Ascending aorta (tissue), 2 donors: ENCODE measurements around the gene MARCHF3. TPM values are rescaled to one million over a fixed set of nuclear protein-coding genes. Genes with fewer than 3 reads are reported as not detected.
"Not testable (repeated sequence)": the region's sequence is repeated elsewhere in the genome, so short reads cannot be mapped to it uniquely, and the experiment has no call there.

Experiments used
- DNase-seq, 2 donors: peaks; one replicate each; pipeline ENCODE4 v3.0.0-alpha.2; 2019; ENCODE audit warnings: low spot score in 2 of 2
- H3K27ac ChIP-seq, 2 donors: fragments of 200-600 bp; sonication (generic); one replicate each; pipeline ENCODE4 v1.5.1; 2016 to 2017; ENCODE audit warnings: mild to moderate bottlenecking in 1 of 2
- H3K27me3 ChIP-seq: fragments of 200-600 bp; sonication (generic); one replicate; pipeline ENCODE4 v1.5.1; 2017
- H3K36me3 ChIP-seq, 2 donors: fragments of 200-600 bp; sonication (generic); one replicate each; pipeline ENCODE4 v1.5.1; 2016
- H3K4me1 ChIP-seq, 2 donors: fragments of 200-600 bp; sonication (generic); one replicate each; pipeline ENCODE4 v1.5.1; 2016 to 2017; ENCODE audit warnings: mild to moderate bottlenecking in 1 of 2
- H3K4me3 ChIP-seq, 2 donors: fragments of 200-600 bp; sonication (generic); one replicate each; pipeline ENCODE4 v1.5.1; 2016 to 2017; ENCODE audit warnings: mild to moderate bottlenecking in 1 of 2
- H3K9me3 ChIP-seq, 2 donors: fragments of 200-600 bp; sonication (generic); one replicate each; pipeline ENCODE4 v1.5.1; 2016
- intact Hi-C: fragments of 100-400 bp; cut with DNase I; formaldehyde crosslinking; loops from one replicate; pipeline ENCODE4 v1.15.1; 2023
- total RNA-seq: library from RNA; depleted of rRNA; stranded (reverse); fragments of >200 nt; gene quantifications from one replicate; pipeline ENCODE4 v1.1.0, GENCODE V29; 2016
- TF ChIP-seq, protein P1 (sequence below), 3 experiments: fragments of 200-600 bp in 2 of 3; fragments of 450-650 bp in 1 of 3; sonication (generic) in 2 of 3; IDR thresholded peaks; one replicate each; pipeline ENCODE4 v1.5.1; 2016 to 2019; ENCODE audit warnings: antibody characterized with exemption in 3 of 3, mild to moderate bottlenecking in 1 of 3, moderate library complexity in 1 of 3

Gene MARCHF3
- total RNA-seq, 1 donor from 2014 or later, result 22.6 TPM

DNA sequence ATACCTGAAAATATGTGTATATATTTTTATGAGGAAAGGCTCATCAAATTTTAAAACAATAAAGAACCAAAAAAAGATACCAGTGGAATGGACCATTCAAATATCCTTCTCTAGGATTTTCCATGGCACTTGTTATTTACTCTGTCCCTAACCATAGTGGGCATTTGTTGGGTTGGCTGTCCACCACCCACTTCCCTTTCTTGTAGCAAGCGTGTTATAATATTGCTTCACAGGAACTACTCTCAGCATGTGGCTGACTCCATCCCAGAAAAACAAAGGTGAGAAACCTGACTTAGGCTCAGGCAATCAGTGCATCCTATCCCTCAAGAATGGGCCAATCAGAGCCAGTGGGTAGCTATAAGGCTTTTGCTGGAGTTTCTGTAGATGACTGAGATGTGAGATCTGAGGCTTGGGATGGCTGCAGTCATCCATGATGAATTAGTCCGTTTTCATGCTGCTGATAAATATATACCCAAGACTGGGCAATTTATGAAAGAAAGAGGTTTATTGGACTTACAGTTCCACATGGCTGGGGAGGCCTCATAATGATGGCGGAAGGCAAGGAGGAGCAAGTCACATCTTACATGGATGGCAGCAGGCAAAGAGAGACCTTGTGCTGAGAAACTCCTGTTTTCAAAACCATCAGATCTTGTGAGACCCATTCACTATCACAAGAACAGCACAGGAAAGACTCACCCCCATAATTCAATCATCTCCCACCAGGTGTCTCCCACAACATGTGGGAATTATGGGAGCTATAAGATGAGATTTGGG, 25.7 kb upstream of the MARCHF3 start:
- H3K36me3 ChIP-seq, result no peaks in the 10 kb centered on the region
- H3K27ac ChIP-seq, result no peak overlapping the region
- no peaks in the 10 kb centered on the region for H3K27me3 ChIP-seq
- no peak for DNase-seq
- H3K4me1 ChIP-seq, result no peaks in the 10 kb centered on the region
- H3K9me3 ChIP-seq, result no peaks in the 10 kb centered on the region
- TF ChIP-seq, protein P1, sequence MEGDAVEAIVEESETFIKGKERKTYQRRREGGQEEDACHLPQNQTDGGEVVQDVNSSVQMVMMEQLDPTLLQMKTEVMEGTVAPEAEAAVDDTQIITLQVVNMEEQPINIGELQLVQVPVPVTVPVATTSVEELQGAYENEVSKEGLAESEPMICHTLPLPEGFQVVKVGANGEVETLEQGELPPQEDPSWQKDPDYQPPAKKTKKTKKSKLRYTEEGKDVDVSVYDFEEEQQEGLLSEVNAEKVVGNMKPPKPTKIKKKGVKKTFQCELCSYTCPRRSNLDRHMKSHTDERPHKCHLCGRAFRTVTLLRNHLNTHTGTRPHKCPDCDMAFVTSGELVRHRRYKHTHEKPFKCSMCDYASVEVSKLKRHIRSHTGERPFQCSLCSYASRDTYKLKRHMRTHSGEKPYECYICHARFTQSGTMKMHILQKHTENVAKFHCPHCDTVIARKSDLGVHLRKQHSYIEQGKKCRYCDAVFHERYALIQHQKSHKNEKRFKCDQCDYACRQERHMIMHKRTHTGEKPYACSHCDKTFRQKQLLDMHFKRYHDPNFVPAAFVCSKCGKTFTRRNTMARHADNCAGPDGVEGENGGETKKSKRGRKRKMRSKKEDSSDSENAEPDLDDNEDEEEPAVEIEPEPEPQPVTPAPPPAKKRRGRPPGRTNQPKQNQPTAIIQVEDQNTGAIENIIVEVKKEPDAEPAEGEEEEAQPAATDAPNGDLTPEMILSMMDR (IDR thresholded peaks at IDR 0.05), result no peak
- intact Hi-C loops, result no loop called here
- H3K4me3 ChIP-seq, result no peak overlapping the region

DNA sequence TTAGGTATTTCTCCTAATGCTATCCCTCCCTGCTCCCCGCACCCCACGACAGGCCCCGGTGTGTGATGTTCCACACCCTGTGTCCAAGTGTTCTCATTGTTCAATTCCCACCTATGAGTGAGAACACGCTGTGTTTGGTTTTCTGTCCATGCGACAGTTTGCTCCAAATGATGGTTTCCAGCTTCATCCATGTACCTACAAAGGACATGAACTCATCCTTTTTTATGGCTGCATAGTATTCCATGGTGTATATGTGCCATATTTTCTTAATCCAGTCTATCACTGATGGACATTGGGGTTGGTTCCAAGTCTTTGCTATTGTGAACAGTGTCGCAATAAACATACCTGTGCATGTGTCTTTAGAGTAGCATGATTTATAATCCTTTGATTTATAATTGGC, 23.2 kb upstream of the MARCHF3 start:
- DNase-seq, H3K36me3 ChIP-seq, H3K27me3 ChIP-seq, H3K4me3 ChIP-seq, H3K4me1 ChIP-seq, H3K9me3 ChIP-seq, intact Hi-C loops, H3K27ac ChIP-seq: not testable (repeated sequence)

DNA sequence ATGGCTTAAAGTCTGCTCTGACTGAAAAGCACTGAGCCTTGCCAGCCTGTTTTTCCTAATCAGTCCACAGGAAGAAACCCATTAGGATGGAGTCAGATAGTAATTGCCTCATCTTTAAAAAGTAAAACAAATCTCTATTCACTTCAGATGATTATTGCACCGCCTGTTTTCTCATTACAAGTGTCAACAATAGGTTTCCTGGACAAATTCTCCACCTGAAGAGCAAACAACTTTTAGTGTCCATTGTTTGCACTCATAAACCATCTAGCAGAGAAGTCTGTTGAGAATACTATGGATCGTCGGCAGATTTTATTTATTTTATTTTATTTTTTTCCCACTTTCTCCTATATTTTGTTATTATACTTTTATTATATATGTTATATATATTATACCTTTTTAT, 22.7 kb upstream of the MARCHF3 start:
- no peaks in the 10 kb centered on the region for H3K4me1 ChIP-seq
- H3K9me3 ChIP-seq, result no peaks in the 10 kb centered on the region
- H3K27ac ChIP-seq, result no peak overlapping the region
- no peak for DNase-seq
- H3K27me3 ChIP-seq, result no peaks in the 10 kb centered on the region
- TF ChIP-seq, protein P1 (IDR thresholded peaks at IDR 0.05), result no peak
- no peaks in the 10 kb centered on the region for H3K36me3 ChIP-seq
- no peak overlapping the region for H3K4me3 ChIP-seq
- intact Hi-C loops, result no loop called here

DNA sequence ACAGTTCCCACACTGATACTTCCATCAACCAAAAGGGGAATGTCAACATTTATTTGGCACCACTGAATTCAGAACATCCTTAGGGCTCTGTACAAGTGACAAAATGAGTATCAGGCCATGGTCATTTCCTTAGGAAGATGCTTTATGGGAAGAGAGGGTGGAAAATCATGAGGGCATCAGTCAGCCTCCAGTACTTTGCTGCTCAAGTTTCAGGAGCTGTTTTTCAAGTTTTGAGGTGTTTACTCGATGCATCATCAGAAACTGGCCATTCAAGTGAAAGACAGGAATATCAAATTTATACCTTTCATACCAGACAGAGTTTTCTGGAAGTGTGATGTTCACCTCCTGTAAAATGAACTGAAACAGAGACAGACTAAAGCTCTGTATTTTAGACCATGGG, 21.2 kb upstream of the MARCHF3 start:
- Histone ChIP-seq H3K27me3 (no peaks in the 10 kb centered on the region), H3K9me3 (no peaks in the 10 kb centered on the region), H3K4me1 (no peaks in the 10 kb centered on the region), H3K36me3 (no peaks in the 10 kb centered on the region), H3K27ac (no peak overlapping the region), H3K4me3 (no peak overlapping the region)
- TF ChIP-seq, protein P1 (IDR thresholded peaks at IDR 0.05), result no peak
- DNase-seq, result no peak
- intact Hi-C loops, result no loop called here

DNA sequence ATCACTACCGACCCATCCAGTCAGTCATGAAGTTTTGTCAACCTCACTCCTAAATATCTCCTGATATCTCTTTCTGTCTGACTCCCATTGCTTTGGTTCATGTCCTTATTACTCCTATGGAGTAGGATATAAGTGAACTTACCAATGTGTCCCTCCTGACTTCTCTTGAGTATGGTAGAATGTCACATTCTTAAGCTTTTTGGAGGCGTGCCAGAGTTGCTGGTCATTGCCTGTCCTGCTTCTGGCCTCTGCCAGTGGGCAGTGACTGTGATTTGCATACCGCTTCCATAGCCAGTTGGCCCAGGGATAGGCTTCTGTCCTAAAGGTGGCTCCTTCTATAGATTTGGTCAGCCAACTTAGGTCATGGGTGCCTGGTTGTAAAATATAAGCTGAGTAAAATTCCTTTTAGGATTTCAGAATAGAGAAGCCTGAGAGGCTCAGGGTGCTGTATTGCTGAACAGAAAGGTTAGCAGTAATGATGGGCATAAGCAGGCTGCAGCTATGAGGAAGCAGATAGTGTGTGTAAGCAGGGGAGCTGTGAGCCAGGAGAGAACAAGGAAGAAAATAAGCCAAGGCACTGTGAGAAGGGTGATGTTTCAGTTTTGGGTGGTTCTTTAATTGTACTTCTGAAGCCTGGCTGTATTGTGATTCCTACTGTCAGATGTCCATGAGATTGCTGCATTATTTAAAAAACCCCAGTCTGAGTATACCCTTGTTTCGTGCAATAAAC, 16.1 kb upstream of the MARCHF3 start:
- Histone ChIP-seq H3K27ac (no peak overlapping the region), H3K9me3 (no peaks in the 10 kb centered on the region), H3K4me3 (no peak overlapping the region), H3K36me3 (no peaks in the 10 kb centered on the region), H3K4me1 (peaks cover 0 to 6% of the 10 kb centered on the region in 2 donors), H3K27me3 (no peaks in the 10 kb centered on the region)
- no peak for DNase-seq
- intact Hi-C loops, result no loop called here
- TF ChIP-seq, protein P1 (IDR thresholded peaks at IDR 0.05), result no peak

DNA sequence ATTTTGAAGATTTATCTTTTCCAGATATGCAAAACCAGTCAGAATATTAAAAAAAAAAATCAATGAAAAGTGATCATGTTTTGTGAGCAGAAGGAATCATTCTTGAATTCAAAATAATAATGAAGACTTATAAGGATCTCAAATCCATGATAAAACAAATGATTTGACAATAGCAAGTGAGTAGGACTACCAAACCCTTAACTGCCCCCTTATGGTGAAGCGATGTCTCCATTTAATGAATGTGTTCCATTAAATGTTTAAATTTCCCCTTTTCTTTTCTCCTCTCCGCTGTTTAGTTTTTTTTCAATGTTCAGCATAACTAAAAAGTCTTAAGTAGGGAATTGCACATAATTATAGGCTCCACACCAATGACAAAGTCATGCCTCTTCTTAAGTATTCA, 12.2 kb upstream of the MARCHF3 start:
- H3K27me3 ChIP-seq, result no peaks in the 10 kb centered on the region
- H3K27ac ChIP-seq, result peak overlapping the region; percentile 60 to 75
- no peaks in the 10 kb centered on the region for H3K36me3 ChIP-seq
- intact Hi-C loops, result no loop called here
- peaks cover 0 to 16% of the 10 kb centered on the region in 2 donors for H3K4me1 ChIP-seq
- H3K4me3 ChIP-seq, result no peak overlapping the region
- DNase-seq, result no peak
- TF ChIP-seq, protein P1 (IDR thresholded peaks at IDR 0.05), result no peak
- H3K9me3 ChIP-seq, result no peaks in the 10 kb centered on the region
